H1 (cell line): ENCODE measurements around the gene BRD7. TPM values are rescaled to one million over a fixed set of nuclear protein-coding genes. Genes with fewer than 3 reads are reported as not detected.

ENCODE experiments used
- CTCF ChIA-PET: fragments of 300-600 bp; sonication (Branson Sonifier 250); formaldehyde crosslinking; loops from one replicate; lab custom pipeline; 2021; ENCODE audit not compliant: partially characterized antibody; lab: Charles Lee
- POLR2A ChIA-PET: fragments of 300-600 bp; sonication (Branson Sonifier 250); formaldehyde crosslinking; loops from one replicate; lab custom pipeline; 2021; ENCODE audit warnings: inconsistent platforms; ENCODE audit not compliant: partially characterized antibody; lab: Charles Lee
- DNase-seq, 2 experiments: peaks; one replicate each; pipeline versions ENCODE4 v3.0.0 to v3.0.0-alpha.2; 2010 to 2022; ENCODE audit warnings: low spot score in 2 of 2, low read depth in 1 of 2, mixed read lengths in 1 of 2
- FAIRE-seq: peaks from 2 replicates; lab custom pipeline; 2011; peaks lifted over from hg19 to GRCh38; lab: Jason Lieb, UNC
- H2AFZ ChIP-seq: 2 replicates; pipeline ENCODE4 v1.8.1; 2012; ENCODE audit warnings: low read length, inconsistent platforms
- H2AK5ac ChIP-seq: 2 replicates; pipeline ENCODE4 v1.6.1; 2013; ENCODE audit warnings: low read depth, low read length
- H2BK120ac ChIP-seq: replicated peaks from 2 replicates; pipeline ENCODE3; 2013; ENCODE audit warnings: low read depth, low read length, inconsistent platforms
- H2BK12ac ChIP-seq: 2 replicates; pipeline ENCODE4 v1.6.1; 2013; ENCODE audit warnings: low read depth, low read length
- H2BK15ac ChIP-seq: 2 replicates; pipeline ENCODE4 v1.6.1; 2013; ENCODE audit warnings: low read length
- H2BK20ac ChIP-seq: 2 replicates; pipeline ENCODE4 v1.6.1; 2013; ENCODE audit warnings: low read length
- H2BK5ac ChIP-seq: 2 replicates; pipeline ENCODE4 v1.6.1; 2013; ENCODE audit warnings: low read depth, low read length
- H3K14ac ChIP-seq: 2 replicates; pipeline ENCODE4 v1.6.1; 2013; ENCODE audit warnings: inconsistent platforms; ENCODE audit not compliant: insufficient read length
- H3K18ac ChIP-seq: 2 replicates; pipeline ENCODE4 v1.6.1; 2013; ENCODE audit warnings: low read length; ENCODE audit errors: extremely low read depth
- H3K23ac ChIP-seq: 2 replicates; pipeline ENCODE4 v1.6.1; 2013; ENCODE audit warnings: inconsistent platforms; ENCODE audit not compliant: insufficient read length
- H3K23me2 ChIP-seq: 2 replicates; pipeline ENCODE4 v1.6.1; 2013; ENCODE audit warnings: low read depth, low read length
- H3K27ac ChIP-seq: 2 replicates; pipeline ENCODE4 v1.6.1; 2011; ENCODE audit warnings: low read depth, low read length, inconsistent platforms
- H3K27me3 ChIP-seq, 4 experiments: replicated peaks in 1 of 4; 1 replicate in 1 of 4; 2 replicates in 3 of 4; pipeline versions ENCODE4 v1.6.1 to v1.8.1; 2011 to 2013; ENCODE audit warnings: low read length in 3 of 4, mild to moderate bottlenecking in 3 of 4, inconsistent platforms in 2 of 4, mixed read lengths in 2 of 4, moderate library complexity in 1 of 4; ENCODE audit not compliant: control insufficient read depth in 3 of 4, insufficient read depth in 3 of 4; ENCODE audit errors: extremely low read depth in 1 of 4
- H3K36me3 ChIP-seq, 4 experiments: 2 replicates each; pipeline versions ENCODE4 v1.6.1 to v1.8.1; 2011 to 2013; ENCODE audit warnings: mild to moderate bottlenecking in 4 of 4, low read length in 3 of 4, moderate library complexity in 2 of 4, control low read depth in 1 of 4, inconsistent platforms in 1 of 4; ENCODE audit not compliant: insufficient read depth in 4 of 4, control insufficient read depth in 2 of 4
- H3K4ac ChIP-seq: replicated peaks from 2 replicates; pipeline ENCODE3; 2013; ENCODE audit warnings: low read length, low read depth, mixed read lengths, inconsistent platforms; ENCODE audit not compliant: insufficient read length
- H3K4me1 ChIP-seq, 4 experiments: replicated peaks in 1 of 4; 1 replicate in 1 of 4; 2 replicates in 3 of 4; pipeline versions ENCODE4 v1.6.1 to v1.8.1; 2011 to 2013; ENCODE audit warnings: low read length in 3 of 4, inconsistent platforms in 2 of 4, mixed read lengths in 1 of 4; ENCODE audit not compliant: insufficient read depth in 4 of 4, control insufficient read depth in 3 of 4
- H3K4me2 ChIP-seq, 2 experiments: 2 replicates each; pipeline versions ENCODE4 v1.6.1 to v1.8.1; 2011 to 2013; ENCODE audit warnings: low read depth in 2 of 2, low read length in 2 of 2, control low read depth in 1 of 2, inconsistent platforms in 1 of 2, mild to moderate bottlenecking in 1 of 2; ENCODE audit not compliant: insufficient read depth in 1 of 2
- H3K4me3 ChIP-seq, 4 experiments: fragments of 200-600, 300-600 bp in 1 of 4; sonication (generic), shearing (Covaris generic), sonication (Bioruptor Twin) in 1 of 4; 2 replicates each; pipeline versions ENCODE4 v1.5.1 to v1.8.1; 2011 to 2016; ENCODE audit warnings: low read length in 4 of 4, low read depth in 3 of 4, control low read depth in 2 of 4, inconsistent platforms in 2 of 4, mild to moderate bottlenecking in 2 of 4, mixed read lengths in 1 of 4, moderate library complexity in 1 of 4; ENCODE audit not compliant: insufficient read depth in 2 of 4; ENCODE audit errors: extremely low read depth in 1 of 4
- H3K56ac ChIP-seq: replicated peaks from 2 replicates; pipeline ENCODE3; 2013; ENCODE audit warnings: low read depth, mild to moderate bottlenecking, mixed read lengths, low read length, inconsistent platforms; ENCODE audit not compliant: insufficient read length
- H3K79me1 ChIP-seq: 2 replicates; pipeline ENCODE4 v1.6.1; 2013; ENCODE audit warnings: low read depth, low read length, control low read depth
- H3K79me2 ChIP-seq, 2 experiments: 2 replicates each; pipeline versions ENCODE4 v1.6.1 to v1.8.1; 2012 to 2013; ENCODE audit warnings: low read length in 2 of 2, mild to moderate bottlenecking in 2 of 2, inconsistent platforms in 1 of 2; ENCODE audit not compliant: insufficient read depth in 2 of 2, control insufficient read depth in 1 of 2
- H3K9ac ChIP-seq, 4 experiments: replicated peaks in 1 of 4; 1 replicate in 1 of 4; 2 replicates in 3 of 4; pipeline versions ENCODE4 v1.6.1 to v1.8.1; 2011 to 2013; ENCODE audit warnings: low read depth in 3 of 4, low read length in 3 of 4, control low read depth in 2 of 4, mild to moderate bottlenecking in 2 of 4, moderate library complexity in 2 of 4, inconsistent platforms in 1 of 4; ENCODE audit errors: extremely low read depth in 1 of 4
- H3K9me3 ChIP-seq, 2 experiments: 2 replicates each; pipeline versions ENCODE4 v1.6.1 to v1.8.1; 2012 to 2013; ENCODE audit warnings: mild to moderate bottlenecking in 2 of 2, moderate library complexity in 2 of 2, control low read depth in 1 of 2, inconsistent platforms in 1 of 2, low read depth in 1 of 2, low read length in 1 of 2, mixed read lengths in 1 of 2; ENCODE audit not compliant: insufficient read depth in 2 of 2
- H4K20me1 ChIP-seq, 2 experiments: replicated peaks in 1 of 2; 2 replicates each; pipeline versions ENCODE3 to v1.8.1; 2011 to 2013; ENCODE audit warnings: inconsistent platforms in 2 of 2, low read length in 2 of 2, mild to moderate bottlenecking in 1 of 2; ENCODE audit not compliant: insufficient read depth in 2 of 2, control insufficient read depth in 1 of 2
- H4K5ac ChIP-seq: 2 replicates; pipeline ENCODE4 v1.6.1; 2013; ENCODE audit warnings: low read length, low read depth, mixed read lengths, inconsistent platforms; ENCODE audit not compliant: insufficient read length
- H4K8ac ChIP-seq: 2 replicates; pipeline ENCODE4 v1.8.0; 2013; ENCODE audit warnings: mild to moderate bottlenecking, moderate library complexity, low read length, inconsistent platforms; ENCODE audit not compliant: insufficient read depth; ENCODE audit errors: extremely low read depth
- H4K91ac ChIP-seq: replicated peaks from 2 replicates; pipeline ENCODE3; 2013; ENCODE audit warnings: low read length, mixed read lengths, inconsistent platforms; ENCODE audit not compliant: insufficient read length
- KDM4A ChIP-seq: IDR thresholded peaks from one replicate; pipeline ENCODE4 v1.7.1; 2012; ENCODE audit warnings: low read depth, mild to moderate bottlenecking, moderate library complexity, low read length, inconsistent platforms; ENCODE audit not compliant: severe bottlenecking
- KDM5A ChIP-seq: fragments of 200-600 bp; IDR thresholded peaks from 2 replicates; pipeline ENCODE4 v1.7.1; 2012; ENCODE audit warnings: mild to moderate bottlenecking, low read length, inconsistent platforms, mixed read lengths
- RXRA ChIP-seq: IDR thresholded peaks from 2 replicates; pipeline ENCODE4 v1.6.1; 2011; ENCODE audit warnings: low read depth, mild to moderate bottlenecking, low read length, moderate library complexity; ENCODE audit not compliant: insufficient read depth
- SIN3A ChIP-seq, 2 experiments: IDR thresholded peaks in 1 of 2; conservative IDR thresholded peaks in 1 of 2; 2 replicates each; pipeline ENCODE4 v1.6.1; 2011 to 2012; ENCODE audit warnings: low read length in 2 of 2, improper control_type of control experiment in 1 of 2, low read depth in 1 of 2, mild to moderate bottlenecking in 1 of 2
- SIX5 ChIP-seq: IDR thresholded peaks from 2 replicates; pipeline ENCODE4 v1.6.1; 2011; ENCODE audit warnings: mild to moderate bottlenecking, low read depth, low read length
- TEAD4 ChIP-seq: IDR thresholded peaks from 2 replicates; pipeline ENCODE4 v1.6.1; 2012; ENCODE audit warnings: low read depth, low read length, inconsistent platforms, mixed read lengths
- WGBS, 2 experiments: shearing (Covaris generic) in 1 of 2; methylation state at CpG; one replicate each; pipeline versions ENCODE4 v1.1.6 to v1.1.7; 2013 to 2015; ENCODE audit warnings: low lambda C conversion rate in 2 of 2, mixed read lengths in 2 of 2, inconsistent platforms in 1 of 2, low coverage in 1 of 2, missing lambda C conversion rate in 1 of 2; ENCODE audit not compliant: insufficient replicate concordance in 2 of 2, insufficient coverage in 1 of 2, insufficient read length in 1 of 2; ENCODE audit errors: extremely low coverage in 1 of 2, missing lambda C conversion rate in 1 of 2; 5-methylcytosine and 5-hydroxymethylcytosine counted together
- polyA plus RNA-seq, 7 experiments: library from polyadenylated mRNA; depleted of rRNA in 3 of 7; stranded (reverse) in 5 of 7; unstranded in 2 of 7; fragments of >200 nt in 5 of 7; fragments of 200-250 nt in 2 of 7; gene quantifications; 1 replicate in 5 of 7; 2 replicates in 1 of 7; 4 replicates in 1 of 7; pipeline versions ENCODE4 v1.2.1 to v1.2.3, GENCODE V29; 2011 to 2013; ENCODE audit warnings: missing spikeins in 2 of 7, mixed read lengths in 2 of 7
- total RNA-seq: library from RNA; stranded (reverse); fragmentation: NEBNext Ultra II Directional; extraction: Animal tissue kit (Norgen Biotek cat#: 25700); gene quantifications from 2 replicates; pipeline ENCODE4 v1.2.1, GENCODE V29; 2021

Gene BRD7
- total and polyA plus RNA-seq, 2 of the 8 experiments (the other 6 are each of a cell fraction or from before 2014, with no cell fraction given): 42.5 to 120 TPM

GRCh38 chr16:50401355-50401754 is 32.6 kb upstream of the BRD7 start:
- no peak for DNase-seq
- Histone ChIP-seq H3K79me2 (no peaks in the 10 kb centered on the region), H3K4ac (no peak overlapping the region), H3K27me3 (peaks cover 0 to 2% (median 0%) of the 10 kb centered on the region in 4 experiments; a peak in 1 of 7 replicates), H4K91ac (no peak overlapping the region), H3K4me1 (no peaks in the 10 kb centered on the region), H2BK12ac (no peak overlapping the region), H3K27ac (no peak overlapping the region), H3K56ac (no peak overlapping the region), H3K18ac (no peak overlapping the region), H2AFZ (no peak overlapping the region), H3K23ac (no peak overlapping the region), H3K4me2 (no peak overlapping the region), H3K9ac (no peak overlapping the region), H3K4me3 (no peak overlapping the region), H4K20me1 (no peaks in the 10 kb centered on the region), H2BK5ac (no peak overlapping the region), H3K79me1 (no peaks in the 10 kb centered on the region), H2AK5ac (no peak overlapping the region), H2BK15ac (no peak overlapping the region), H4K5ac (no peak overlapping the region), H2BK20ac (no peak overlapping the region), H3K14ac (no peak overlapping the region), H3K36me3 (no peaks in the 10 kb centered on the region), H3K9me3 (no peaks in the 10 kb centered on the region), H4K8ac (peak overlapping the region; percentile 14; the same call in 1 of the 2 replicates), H3K23me2 (peaks cover 2% of the 10 kb centered on the region; the same call in 1 of the 2 replicates), H2BK120ac (no peak overlapping the region)
- 87% methylated on average over 5 of the region's 5 CpGs; no CpG with 5 or more reads in 1 of the 2 experiments for WGBS, 2 experiments
- POLR2A ChIA-PET: no interaction called here
- no peak for FAIRE-seq
- CTCF ChIA-PET: interaction anchor here (0.7 to 1.1 kb wide), 3 partner anchors 46 to 193 kb away, joined by 3 read pairs; no protein-coding TSS in a partner anchor
- TF ChIP-seq SIX5 (no peak), KDM5A (no peak), SIN3A (conservative IDR thresholded peaks at IDR 0.05 in 1 of 2, IDR thresholded peaks at IDR 0.05 in 1 of 2; ENCODE audit: low read depth in 1 of 2, low read length in 2 of 2) (no peak), RXRA (no peak), KDM4A (no peak), TEAD4 (no peak)
